Measurements from ENCODE around the gene LRP4.

The LRP4 gene

DNA sequence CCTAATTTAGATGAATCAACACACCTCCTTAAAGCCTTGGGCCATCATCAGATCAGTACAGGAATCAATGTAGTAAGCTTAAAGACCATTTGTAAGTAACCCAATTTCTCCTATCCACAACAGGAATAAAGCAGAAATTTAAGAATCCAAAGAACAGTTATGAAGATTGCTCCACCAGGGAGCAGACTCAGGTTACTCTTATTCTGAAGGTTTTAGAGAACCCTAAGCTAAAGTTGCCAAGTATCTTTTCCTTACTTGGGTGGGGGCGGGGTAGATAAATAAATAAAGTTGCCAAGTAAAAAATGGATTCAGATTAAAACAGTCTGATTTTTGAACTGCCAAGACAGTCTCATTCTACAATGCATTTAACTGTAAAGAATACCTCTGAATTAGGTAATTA is 90.4 kb downstream of the LRP4 start:
- H3K9me3 ChIP-seq (ENCODE audit: control insufficient read depth, insufficient read depth, low read depth, low read length) = no peaks in the 10 kb centered on the region
- H3K27ac ChIP-seq (ENCODE audit: extremely low read depth, low read depth, low read length) = no peak overlapping the region
- H3K36me3 ChIP-seq (ENCODE audit: control insufficient read depth in 2 of 2, insufficient read depth in 1 of 2, low read length in 2 of 2) = no peaks in the 10 kb centered on the region; a peak in 1 of 3 replicates
- no peak overlapping the region for H3K4me3 ChIP-seq (ENCODE audit: low read depth, low read length)
- ChIA-PET CTCF (no interaction called here), POLR2A (interaction anchor here (0.6 to 2.0 kb wide), 4 partner anchors 11 to 357 kb away, joined by 3 to 8 read pairs (median 4); no protein-coding TSS in a partner anchor)
- H3K4me1 ChIP-seq (ENCODE audit: control insufficient read depth, insufficient read depth, low read length) = peaks cover 21% of the 10 kb centered on the region
- TF ChIP-seq HOXA7 (CRISPR knock-in tag; IDR thresholded peaks at IDR 0.05; ENCODE audit: borderline replicate concordance) (no peak), MYNN (tag by site-specific recombination; IDR thresholded peaks at IDR 0.05; ENCODE audit: borderline replicate concordance) (peak; percentile 95), ZNF501 (tag by site-specific recombination; IDR thresholded peaks at IDR 0.05) (0 out of 2 replicates have a peak, but pooled peaks have one; percentile 14)

DNA sequence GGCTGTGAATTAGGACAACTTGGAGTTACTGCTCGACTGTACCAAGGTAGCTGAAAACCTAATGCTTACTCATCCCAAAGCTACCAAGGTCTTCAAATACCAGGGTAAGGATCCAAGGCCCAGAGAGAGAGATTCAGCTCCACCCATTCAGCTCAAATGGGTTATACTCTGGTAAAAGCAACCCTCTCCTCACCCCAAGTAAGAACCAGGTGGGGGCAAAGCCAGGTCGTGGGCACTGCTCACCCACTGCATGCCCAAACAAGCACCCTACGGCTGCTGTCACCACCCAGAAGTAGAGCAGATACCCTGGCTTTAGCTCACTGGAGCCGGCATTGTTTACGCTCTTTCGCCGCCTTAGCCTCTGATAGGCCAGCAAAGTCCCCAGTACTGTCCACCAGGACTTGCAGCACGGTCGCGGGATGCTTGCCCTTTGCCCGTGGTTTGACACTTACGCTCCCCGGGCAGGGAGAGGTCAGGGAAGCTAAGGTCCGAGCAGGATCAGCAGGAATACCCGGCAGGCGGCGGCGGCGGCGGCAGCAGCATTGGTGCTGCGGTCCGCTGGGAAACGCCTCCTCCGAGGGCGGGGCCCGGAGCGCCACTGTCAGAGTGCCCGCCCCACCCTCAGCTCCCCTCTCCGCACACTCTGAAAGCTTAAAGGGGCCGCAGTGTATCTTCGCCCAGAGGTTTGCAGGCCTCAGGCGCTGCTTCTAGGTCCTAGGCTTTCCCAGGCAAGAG is 91.9 kb downstream of the LRP4 start:
- Histone ChIP-seq H3K4me3 (ENCODE audit: low read depth, low read length) (peak overlapping the region; percentile 59), H3K4me1 (ENCODE audit: control insufficient read depth, insufficient read depth, low read length) (peaks cover 20% of the 10 kb centered on the region; the same call in 1 of the 2 replicates), H3K27ac (ENCODE audit: extremely low read depth, low read depth, low read length) (no peak overlapping the region), H3K9me3 (ENCODE audit: control insufficient read depth, insufficient read depth, low read depth, low read length) (no peaks in the 10 kb centered on the region), H3K36me3 (ENCODE audit: control insufficient read depth in 2 of 2, insufficient read depth in 1 of 2, low read length in 2 of 2) (no peaks in the 10 kb centered on the region; a peak in 1 of 3 replicates)
- CTCF ChIA-PET = interaction anchor here (0.6 to 1.8 kb wide), 8 partner anchors 8 to 443 kb away, joined by 3 to 5 read pairs (median 3); no protein-coding TSS in a partner anchor
- POLR2A ChIA-PET = interaction anchor here (0.5 to 2.0 kb wide), 5 partner anchors 13 to 20 kb away, joined by 3 to 9 read pairs (median 7); partner anchors contain the start of gene CKAP5
- TF ChIP-seq ZNF292 (tag by site-specific recombination; IDR thresholded peaks at IDR 0.05; ENCODE audit: borderline replicate concordance, low read depth) = no peak
- no peak for TF ChIP-seq ZNF302 (tag by site-specific recombination; IDR thresholded peaks at IDR 0.05; ENCODE audit: low read depth)
- peak; percentile 88 for TF ChIP-seq ZBTB20 (tag by site-specific recombination; IDR thresholded peaks at IDR 0.05)
- TF ChIP-seq ZNF37A (tag by site-specific recombination; IDR thresholded peaks at IDR 0.05) = no peak
- TF ChIP-seq, protein P1, sequence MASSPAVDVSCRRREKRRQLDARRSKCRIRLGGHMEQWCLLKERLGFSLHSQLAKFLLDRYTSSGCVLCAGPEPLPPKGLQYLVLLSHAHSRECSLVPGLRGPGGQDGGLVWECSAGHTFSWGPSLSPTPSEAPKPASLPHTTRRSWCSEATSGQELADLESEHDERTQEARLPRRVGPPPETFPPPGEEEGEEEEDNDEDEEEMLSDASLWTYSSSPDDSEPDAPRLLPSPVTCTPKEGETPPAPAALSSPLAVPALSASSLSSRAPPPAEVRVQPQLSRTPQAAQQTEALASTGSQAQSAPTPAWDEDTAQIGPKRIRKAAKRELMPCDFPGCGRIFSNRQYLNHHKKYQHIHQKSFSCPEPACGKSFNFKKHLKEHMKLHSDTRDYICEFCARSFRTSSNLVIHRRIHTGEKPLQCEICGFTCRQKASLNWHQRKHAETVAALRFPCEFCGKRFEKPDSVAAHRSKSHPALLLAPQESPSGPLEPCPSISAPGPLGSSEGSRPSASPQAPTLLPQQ (tag by site-specific recombination; IDR thresholded peaks at IDR 0.05) = peak; percentile 90
- no peak for TF ChIP-seq ZNF549 (tag by site-specific recombination; IDR thresholded peaks at IDR 0.05)
- TF ChIP-seq, protein P2, sequence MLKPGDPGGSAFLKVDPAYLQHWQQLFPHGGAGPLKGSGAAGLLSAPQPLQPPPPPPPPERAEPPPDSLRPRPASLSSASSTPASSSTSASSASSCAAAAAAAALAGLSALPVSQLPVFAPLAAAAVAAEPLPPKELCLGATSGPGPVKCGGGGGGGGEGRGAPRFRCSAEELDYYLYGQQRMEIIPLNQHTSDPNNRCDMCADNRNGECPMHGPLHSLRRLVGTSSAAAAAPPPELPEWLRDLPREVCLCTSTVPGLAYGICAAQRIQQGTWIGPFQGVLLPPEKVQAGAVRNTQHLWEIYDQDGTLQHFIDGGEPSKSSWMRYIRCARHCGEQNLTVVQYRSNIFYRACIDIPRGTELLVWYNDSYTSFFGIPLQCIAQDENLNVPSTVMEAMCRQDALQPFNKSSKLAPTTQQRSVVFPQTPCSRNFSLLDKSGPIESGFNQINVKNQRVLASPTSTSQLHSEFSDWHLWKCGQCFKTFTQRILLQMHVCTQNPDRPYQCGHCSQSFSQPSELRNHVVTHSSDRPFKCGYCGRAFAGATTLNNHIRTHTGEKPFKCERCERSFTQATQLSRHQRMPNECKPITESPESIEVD (tag by site-specific recombination; IDR thresholded peaks at IDR 0.05) = no peak
- no peak for TF ChIP-seq MZF1 (tag by site-specific recombination; IDR thresholded peaks at IDR 0.05; ENCODE audit: borderline replicate concordance)
- TF ChIP-seq SP3 (tag by site-specific recombination; IDR thresholded peaks at IDR 0.05) = peak; percentile 59
- no peak for TF ChIP-seq ZFP41 (tag by site-specific recombination; IDR thresholded peaks at IDR 0.05; ENCODE audit: borderline replicate concordance)
- TF ChIP-seq, protein P3, sequence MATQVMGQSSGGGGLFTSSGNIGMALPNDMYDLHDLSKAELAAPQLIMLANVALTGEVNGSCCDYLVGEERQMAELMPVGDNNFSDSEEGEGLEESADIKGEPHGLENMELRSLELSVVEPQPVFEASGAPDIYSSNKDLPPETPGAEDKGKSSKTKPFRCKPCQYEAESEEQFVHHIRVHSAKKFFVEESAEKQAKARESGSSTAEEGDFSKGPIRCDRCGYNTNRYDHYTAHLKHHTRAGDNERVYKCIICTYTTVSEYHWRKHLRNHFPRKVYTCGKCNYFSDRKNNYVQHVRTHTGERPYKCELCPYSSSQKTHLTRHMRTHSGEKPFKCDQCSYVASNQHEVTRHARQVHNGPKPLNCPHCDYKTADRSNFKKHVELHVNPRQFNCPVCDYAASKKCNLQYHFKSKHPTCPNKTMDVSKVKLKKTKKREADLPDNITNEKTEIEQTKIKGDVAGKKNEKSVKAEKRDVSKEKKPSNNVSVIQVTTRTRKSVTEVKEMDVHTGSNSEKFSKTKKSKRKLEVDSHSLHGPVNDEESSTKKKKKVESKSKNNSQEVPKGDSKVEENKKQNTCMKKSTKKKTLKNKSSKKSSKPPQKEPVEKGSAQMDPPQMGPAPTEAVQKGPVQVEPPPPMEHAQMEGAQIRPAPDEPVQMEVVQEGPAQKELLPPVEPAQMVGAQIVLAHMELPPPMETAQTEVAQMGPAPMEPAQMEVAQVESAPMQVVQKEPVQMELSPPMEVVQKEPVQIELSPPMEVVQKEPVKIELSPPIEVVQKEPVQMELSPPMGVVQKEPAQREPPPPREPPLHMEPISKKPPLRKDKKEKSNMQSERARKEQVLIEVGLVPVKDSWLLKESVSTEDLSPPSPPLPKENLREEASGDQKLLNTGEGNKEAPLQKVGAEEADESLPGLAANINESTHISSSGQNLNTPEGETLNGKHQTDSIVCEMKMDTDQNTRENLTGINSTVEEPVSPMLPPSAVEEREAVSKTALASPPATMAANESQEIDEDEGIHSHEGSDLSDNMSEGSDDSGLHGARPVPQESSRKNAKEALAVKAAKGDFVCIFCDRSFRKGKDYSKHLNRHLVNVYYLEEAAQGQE (tag by site-specific recombination; IDR thresholded peaks at IDR 0.05) = no peak
- TF ChIP-seq TRIM28 (IDR thresholded peaks at IDR 0.05; ENCODE audit: borderline replicate concordance, low read length) = no peak
- TF ChIP-seq ZNF423 (tag by site-specific recombination; IDR thresholded peaks at IDR 0.05) = no peak
- TF ChIP-seq, protein P4, sequence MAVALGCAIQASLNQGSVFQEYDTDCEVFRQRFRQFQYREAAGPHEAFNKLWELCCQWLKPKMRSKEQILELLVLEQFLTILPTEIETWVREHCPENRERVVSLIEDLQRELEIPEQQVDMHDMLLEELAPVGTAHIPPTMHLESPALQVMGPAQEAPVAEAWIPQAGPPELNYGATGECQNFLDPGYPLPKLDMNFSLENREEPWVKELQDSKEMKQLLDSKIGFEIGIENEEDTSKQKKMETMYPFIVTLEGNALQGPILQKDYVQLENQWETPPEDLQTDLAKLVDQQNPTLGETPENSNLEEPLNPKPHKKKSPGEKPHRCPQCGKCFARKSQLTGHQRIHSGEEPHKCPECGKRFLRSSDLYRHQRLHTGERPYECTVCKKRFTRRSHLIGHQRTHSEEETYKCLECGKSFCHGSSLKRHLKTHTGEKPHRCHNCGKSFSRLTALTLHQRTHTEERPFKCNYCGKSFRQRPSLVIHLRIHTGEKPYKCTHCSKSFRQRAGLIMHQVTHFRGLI (tag by site-specific recombination; IDR thresholded peaks at IDR 0.05) = no peak
- TF ChIP-seq KLF7 (tag by site-specific recombination; IDR thresholded peaks at IDR 0.05; ENCODE audit: borderline replicate concordance) = no peak
- no peak for TF ChIP-seq OSR2 (tag by site-specific recombination; IDR thresholded peaks at IDR 0.05)
- TF ChIP-seq KLF1 (tag by site-specific recombination; IDR thresholded peaks at IDR 0.05) = peak; percentile 46
- no peak for TF ChIP-seq ZSCAN30 (tag by site-specific recombination; IDR thresholded peaks at IDR 0.05)
- TF ChIP-seq ZNF610 (tag by site-specific recombination; IDR thresholded peaks at IDR 0.05; ENCODE audit: borderline replicate concordance) = no peak
- no peak for TF ChIP-seq ZNF174 (tag by site-specific recombination; IDR thresholded peaks at IDR 0.05)

All from HEK293 (cell line).